T-helper 1 cell treated with Interleukin-12 subunit alpha and Interleukin-12 subunit beta and Interleukin-4 antibody, amounts not matched to agents 30 μg/mL and 1 μg/mL, for 36 hours (primary cell): ENCODE results near the gene ABTB2.

Source experiments
- H3K27ac Mint-ChIP-seq: one replicate; pipeline ENCODE4 v1.8.0; 2021; ENCODE audit warnings: mild to moderate bottlenecking, mixed read lengths
- H3K27me3 Mint-ChIP-seq: one replicate; pipeline ENCODE4 v1.8.0; 2021; ENCODE audit warnings: low read depth, mixed read lengths
- H3K36me3 Mint-ChIP-seq: one replicate; pipeline ENCODE4 v1.8.0; 2021; ENCODE audit warnings: low read depth, mixed read lengths
- H3K4me1 Mint-ChIP-seq: one replicate; pipeline ENCODE4 v1.8.0; 2021; ENCODE audit warnings: low read depth, mixed read lengths
- H3K4me3 Mint-ChIP-seq: one replicate; pipeline ENCODE4 v1.8.0; 2021; ENCODE audit warnings: mild to moderate bottlenecking, moderate library complexity, mixed read lengths
- H3K9me3 Mint-ChIP-seq: one replicate; pipeline ENCODE4 v1.8.0; 2021; ENCODE audit warnings: mixed read lengths

ABTB2 gene

GRCh38 chr11:34355726-34356125, 2.1 kb downstream of the ABTB2 start:
- Mint-ChIP-seq H3K4me1 (peaks cover 30% of the 10 kb centered on the region), H3K9me3 (no peaks in the 10 kb centered on the region), H3K4me3 (peak overlapping the region; percentile 78), H3K36me3 (peaks cover 7% of the 10 kb centered on the region), H3K27me3 (peaks cover 41% of the 10 kb centered on the region), H3K27ac (no peak overlapping the region)

- Mint-ChIP-seq H3K4me1 (peaks cover 30% of the 10 kb centered on the region), H3K4me3 (peak overlapping the region; percentile 64), H3K27me3 (peaks cover 33% of the 10 kb centered on the region), H3K27ac (no peak overlapping the region), H3K36me3 (peaks cover 7% of the 10 kb centered on the region), H3K9me3 (no peaks in the 10 kb centered on the region)
Measured at GRCh38 chr11:34354782-34355181, 3.0 kb downstream of the ABTB2 start.

- H3K36me3 Mint-ChIP-seq: peaks cover 7% of the 10 kb centered on the region
- H3K4me3 Mint-ChIP-seq: no peak overlapping the region
- peaks cover 27% of the 10 kb centered on the region for H3K4me1 Mint-ChIP-seq
- H3K27ac Mint-ChIP-seq: no peak overlapping the region
- H3K9me3 Mint-ChIP-seq: no peaks in the 10 kb centered on the region
- peaks cover 26% of the 10 kb centered on the region for H3K27me3 Mint-ChIP-seq
Measured at GRCh38 chr11:34353881-34354280, 3.9 kb downstream of the ABTB2 start.

- Mint-ChIP-seq H3K9me3 (no peaks in the 10 kb centered on the region), H3K27me3 (peaks cover 26% of the 10 kb centered on the region), H3K27ac (no peak overlapping the region), H3K4me3 (no peak overlapping the region), H3K4me1 (peaks cover 26% of the 10 kb centered on the region), H3K36me3 (peaks cover 7% of the 10 kb centered on the region)
Measured at GRCh38 chr11:34351687-34352469, 5.9 kb downstream of the ABTB2 start.

GRCh38 chr11:34351051-34351450, 6.8 kb downstream of the ABTB2 start:
- no peaks in the 10 kb centered on the region for H3K9me3 Mint-ChIP-seq
- no peak overlapping the region for H3K4me3 Mint-ChIP-seq
- H3K36me3 Mint-ChIP-seq: peaks cover 7% of the 10 kb centered on the region
- H3K27ac Mint-ChIP-seq: no peak overlapping the region
- H3K4me1 Mint-ChIP-seq: peaks cover 21% of the 10 kb centered on the region
- H3K27me3 Mint-ChIP-seq: peaks cover 20% of the 10 kb centered on the region

- H3K27ac Mint-ChIP-seq: no peak overlapping the region
- H3K36me3 Mint-ChIP-seq: peaks cover 5% of the 10 kb centered on the region
- peaks cover 13% of the 10 kb centered on the region for H3K4me1 Mint-ChIP-seq
- peaks cover 8% of the 10 kb centered on the region for H3K27me3 Mint-ChIP-seq
- H3K9me3 Mint-ChIP-seq: no peaks in the 10 kb centered on the region
- no peak overlapping the region for H3K4me3 Mint-ChIP-seq
Measured at GRCh38 chr11:34349882-34350281, 7.9 kb downstream of the ABTB2 start.

- peaks cover 7% of the 10 kb centered on the region for H3K4me1 Mint-ChIP-seq
- H3K27me3 Mint-ChIP-seq: peaks cover 5% of the 10 kb centered on the region
- no peak overlapping the region for H3K4me3 Mint-ChIP-seq
- H3K36me3 Mint-ChIP-seq: peaks cover under 1% of the 10 kb centered on the region
- H3K9me3 Mint-ChIP-seq: no peaks in the 10 kb centered on the region
- H3K27ac Mint-ChIP-seq: no peak overlapping the region
Measured at GRCh38 chr11:34348919-34349318, 8.9 kb downstream of the ABTB2 start.

GRCh38 chr11:34348096-34348495, 9.7 kb downstream of the ABTB2 start:
- no peak overlapping the region for H3K27ac Mint-ChIP-seq
- H3K4me3 Mint-ChIP-seq: no peak overlapping the region
- no peaks in the 10 kb centered on the region for H3K9me3 Mint-ChIP-seq
- peaks cover 2% of the 10 kb centered on the region for H3K27me3 Mint-ChIP-seq
- H3K36me3 Mint-ChIP-seq: no peaks in the 10 kb centered on the region
- H3K4me1 Mint-ChIP-seq: peaks cover 7% of the 10 kb centered on the region

- Mint-ChIP-seq H3K27ac (no peak overlapping the region), H3K27me3 (no peaks in the 10 kb centered on the region), H3K4me1 (peaks cover 5% of the 10 kb centered on the region), H3K4me3 (no peak overlapping the region), H3K36me3 (no peaks in the 10 kb centered on the region), H3K9me3 (no peaks in the 10 kb centered on the region)
Measured at GRCh38 chr11:34346551-34346950, 11.3 kb downstream of the ABTB2 start.

- Mint-ChIP-seq H3K27ac (no peak overlapping the region), H3K36me3 (no peaks in the 10 kb centered on the region), H3K9me3 (no peaks in the 10 kb centered on the region), H3K4me1 (peaks cover 2% of the 10 kb centered on the region), H3K27me3 (no peaks in the 10 kb centered on the region), H3K4me3 (no peak overlapping the region)
Measured at GRCh38 chr11:34345991-34346480, 11.8 kb downstream of the ABTB2 start.

- H3K4me3 Mint-ChIP-seq: no peak overlapping the region
- no peaks in the 10 kb centered on the region for H3K36me3 Mint-ChIP-seq
- H3K9me3 Mint-ChIP-seq: no peaks in the 10 kb centered on the region
- peaks cover 2% of the 10 kb centered on the region for H3K4me1 Mint-ChIP-seq
- no peaks in the 10 kb centered on the region for H3K27me3 Mint-ChIP-seq
- H3K27ac Mint-ChIP-seq: no peak overlapping the region
Measured at GRCh38 chr11:34345540-34345876, 12.3 kb downstream of the ABTB2 start.

- H3K4me1 Mint-ChIP-seq: peaks cover 2% of the 10 kb centered on the region
Measured at GRCh38 chr11:34344768-34345539, 12.9 kb downstream of the ABTB2 start.

GRCh38 chr11:34344410-34344767, 13.4 kb downstream of the ABTB2 start:
- peaks cover 6% of the 10 kb centered on the region for H3K4me1 Mint-ChIP-seq
- no peaks in the 10 kb centered on the region for H3K27me3 Mint-ChIP-seq
- H3K4me3 Mint-ChIP-seq: no peak overlapping the region
- H3K27ac Mint-ChIP-seq: no peak overlapping the region
- no peaks in the 10 kb centered on the region for H3K9me3 Mint-ChIP-seq
- no peaks in the 10 kb centered on the region for H3K36me3 Mint-ChIP-seq

More at GRCh38 chr11:34344768-34345539, 12.9 kb downstream of the ABTB2 start:
- Mint-ChIP-seq H3K4me3 (no peak overlapping the region), H3K9me3 (no peaks in the 10 kb centered on the region), H3K27me3 (no peaks in the 10 kb centered on the region), H3K27ac (no peak overlapping the region), H3K36me3 (no peaks in the 10 kb centered on the region)

GRCh38 chr11:34343686-34344085, 14.1 kb downstream of the ABTB2 start:
- Mint-ChIP-seq H3K4me3 (no peak overlapping the region), H3K27ac (no peak overlapping the region), H3K4me1 (peaks cover 12% of the 10 kb centered on the region), H3K9me3 (no peaks in the 10 kb centered on the region), H3K36me3 (no peaks in the 10 kb centered on the region), H3K27me3 (no peaks in the 10 kb centered on the region)

- Mint-ChIP-seq H3K27me3 (no peaks in the 10 kb centered on the region), H3K4me1 (peaks cover 10% of the 10 kb centered on the region), H3K36me3 (no peaks in the 10 kb centered on the region), H3K27ac (no peak overlapping the region), H3K9me3 (no peaks in the 10 kb centered on the region), H3K4me3 (no peak overlapping the region)
Measured at GRCh38 chr11:34343153-34343552, 14.7 kb downstream of the ABTB2 start.
